Measurements from ENCODE around the gene LRCH1. TPM values are rescaled to one million over a fixed set of nuclear protein-coding genes. Genes with fewer than 3 reads are reported as not detected.

The LRCH1 gene
- total and polyA plus RNA-seq, 10 of the 15 experiments (the other 5 are each of a cell fraction or from before 2014, with no cell fraction given) = 5.3 to 48.9 (median 14.4) TPM

GRCh38 chr13:46526740-46527139, 26.2 kb upstream of the LRCH1 start:
- in situ Hi-C loops (cut with MboI) = no loop called here
- ChIA-PET CTCF (no interaction called here), SMC1A (ENCODE audit: uncharacterized antibody, unreplicated experiment) (no interaction called here), POLR2A (interaction anchor here (0.7 kb wide), 1 partner anchor 15 kb away, joined by 3 read pairs; no protein-coding TSS in a partner anchor), RAD21 (ENCODE audit: unreplicated experiment) (interaction anchor here (0.9 kb wide), 1 partner anchor 195 kb away, joined by 3 read pairs; no protein-coding TSS in a partner anchor)
- no peak overlapping the region for H3K4me3 ChIP-seq
- peak overlapping the region; percentile 52 for H2AFZ ChIP-seq (ENCODE audit: control insufficient read depth, low read depth, low read length)
- no peak for FAIRE-seq
- WGBS (ENCODE audit: insufficient coverage, insufficient replicate concordance, low lambda C conversion rate, missing lambda C conversion rate) = 15% methylated on average over 3 of the region's 3 CpGs
- no peaks in the 10 kb centered on the region for H4K20me1 ChIP-seq (ENCODE audit: control insufficient read depth, insufficient read depth)
- peaks cover 7% of the 10 kb centered on the region; the same call in 1 of the 2 replicates for H3K4me1 ChIP-seq (ENCODE audit: control insufficient read depth, insufficient read depth, low read length)
- H3K36me3 ChIP-seq (ENCODE audit: control insufficient read depth in 2 of 2, insufficient read depth in 2 of 2, low read length in 1 of 2) = no peaks in the 10 kb centered on the region
- H3K9ac ChIP-seq (ENCODE audit: control insufficient read depth, insufficient read depth, low read length) = no peak overlapping the region
- BruUV-seq (replicated peaks) = no TSS peak
- no peaks in the 10 kb centered on the region for H3K79me2 ChIP-seq (ENCODE audit: control insufficient read depth, insufficient read depth, low read length)
- H3K27me3 ChIP-seq (replicated peaks in 1 of 2; ENCODE audit: control insufficient read depth in 2 of 2, insufficient read depth in 2 of 2, low read length in 1 of 2) = no peaks in the 10 kb centered on the region
- peak; percentile 85 for ATAC-seq
- intact Hi-C loops (cut with micrococcal nuclease; ENCODE audit: unreplicated experiment) = no loop called here
- no peak overlapping the region for H3K27ac ChIP-seq (ENCODE audit: control insufficient read depth, insufficient read depth)
- peak overlapping the region; percentile 15; the same call in 1 of the 2 replicates for H3K4me2 ChIP-seq (ENCODE audit: control insufficient read depth, insufficient read depth)
- peak; percentile 13 for DNase-seq (ENCODE audit: low read depth, low spot score)
- no peaks in the 10 kb centered on the region for H3K9me3 ChIP-seq (replicated peaks; ENCODE audit: control insufficient read depth, insufficient read depth, low read length)
- no peak for TF ChIP-seq E2F4 (IDR thresholded peaks at IDR 0.05; ENCODE audit: low read depth, low read length)
- 0 out of 2 replicates have a peak, but pooled peaks have one; percentile 9 for TF ChIP-seq RUNX3 (IDR thresholded peaks at IDR 0.05; ENCODE audit: low read length)
- peak; percentile 46; the same call in 1 of the 2 replicates for TF ChIP-seq MTA2 (IDR thresholded peaks at IDR 0.05; ENCODE audit: low read depth)
- TF ChIP-seq GATAD2B (conservative IDR thresholded peaks at IDR 0.05; ENCODE audit: low read depth) = no peak
- TF ChIP-seq FOS (IDR thresholded peaks at IDR 0.05; ENCODE audit: borderline replicate concordance, extremely low read depth, insufficient read length) = no peak
- no peak for TF ChIP-seq ZNF384 (IDR thresholded peaks at IDR 0.05; ENCODE audit: borderline replicate concordance, low read depth, low read length)
- TF ChIP-seq TBL1XR1 (IDR thresholded peaks at IDR 0.05; ENCODE audit: low read depth, low read length) = no peak
- TF ChIP-seq RBBP5 (conservative IDR thresholded peaks at IDR 0.05) = no peak
- TF ChIP-seq POLR2AphosphoS5 (IDR thresholded peaks at IDR 0.05; ENCODE audit: low read length) = no peak
- TF ChIP-seq KDM1A (IDR thresholded peaks at IDR 0.05; ENCODE audit: borderline replicate concordance) = no peak
- no peak for TF ChIP-seq BCL3 (IDR thresholded peaks at IDR 0.05; ENCODE audit: borderline replicate concordance, insufficient read depth, low read depth, low read length, poor library complexity, severe bottlenecking)
- TF ChIP-seq YY1 (IDR thresholded peaks at IDR 0.05; ENCODE audit: low read depth, low read length) = peak; percentile 59
- TF ChIP-seq IRF4 (IDR thresholded peaks at IDR 0.05; ENCODE audit: low read depth, low read length) = peak; percentile 51; the same call in 1 of the 2 replicates
- TF ChIP-seq EGR1 (IDR thresholded peaks at IDR 0.05; ENCODE audit: borderline replicate concordance in 1 of 2, low read depth in 2 of 2, low read length in 2 of 2) = no peak
- TF ChIP-seq LARP7 (IDR thresholded peaks at IDR 0.05) = no peak
- TF ChIP-seq CHD4 (IDR thresholded peaks at IDR 0.05) = no peak
- TF ChIP-seq FOXM1 (IDR thresholded peaks at IDR 0.05; ENCODE audit: low read depth, low read length) = no peak
- no peak for TF ChIP-seq KAT2A (conservative IDR thresholded peaks at IDR 0.05; ENCODE audit: control insufficient read depth, low read depth, low read length)
- no peak for TF ChIP-seq NKRF (conservative IDR thresholded peaks at IDR 0.05)
- TF ChIP-seq MTA3 (IDR thresholded peaks at IDR 0.05; ENCODE audit: borderline replicate concordance, low read length) = no peak
- no peak for TF ChIP-seq CHD2 (IDR thresholded peaks at IDR 0.05; ENCODE audit: borderline replicate concordance, low read depth, low read length)

All from GM12878 (cell line).